Esophagus muscularis mucosa (tissue), 4 donors: Measurements from ENCODE around the gene MYO1B. TPM values are rescaled to one million over a fixed set of nuclear protein-coding genes. Genes with fewer than 3 reads are reported as not detected.

ENCODE experiments used
- DNase-seq: peaks from one replicate; pipeline ENCODE4 v3.0.0-alpha.2; 2017; ENCODE audit errors: extremely low spot score
- H3K27ac ChIP-seq, 4 donors: fragments of 200-600 bp; sonication (generic); replicated peaks in 1 of 4; 1 replicate in 3 of 4; 2 replicates in 1 of 4; pipeline ENCODE4 v1.5.1; 2016 to 2019; ENCODE audit warnings: mild to moderate bottlenecking in 1 of 4
- H3K27me3 ChIP-seq, 4 donors: fragments of 200-600 bp; sonication (generic); one replicate each; pipeline versions ENCODE4 v1.5.1 to v1.6.0; 2016 to 2019
- H3K36me3 ChIP-seq, 4 donors: fragments of 200-600 bp; sonication (generic); one replicate each; pipeline ENCODE4 v1.5.1; 2016 to 2019
- H3K4me1 ChIP-seq, 4 donors: fragments of 200-600 bp; sonication (generic); one replicate each; pipeline ENCODE4 v1.5.1; 2016 to 2019
- H3K4me3 ChIP-seq, 4 donors: fragments of 200-600 bp; sonication (generic); 1 replicate in 2 of 4; 2 replicates in 2 of 4; pipeline ENCODE4 v1.5.1; 2016 to 2019; ENCODE audit warnings: mild to moderate bottlenecking in 4 of 4, moderate library complexity in 1 of 4
- H3K9me3 ChIP-seq, 4 donors: fragments of 200-600 bp; sonication (generic); 1 replicate in 3 of 4; 2 replicates in 1 of 4; pipeline ENCODE4 v1.5.1; 2016 to 2019
- EP300 ChIP-seq: sonication (generic); formaldehyde crosslinking; IDR thresholded peaks from one replicate; pipeline ENCODE4 v1.6.1; 2017; ENCODE audit warnings: antibody characterized with exemption
- POLR2A ChIP-seq: fragments of 450-650 bp; IDR thresholded peaks from one replicate; pipeline ENCODE4 v1.6.1; 2017; ENCODE audit warnings: antibody characterized with exemption, moderate library complexity, mild to moderate bottlenecking, low read depth
- POLR2AphosphoS5 ChIP-seq, 2 donors: sonication (generic); formaldehyde crosslinking; IDR thresholded peaks; one replicate each; pipeline ENCODE4 v1.6.1; 2017; ENCODE audit warnings: antibody characterized with exemption in 2 of 2
- whole genome bisulfite sequencing: methylation state at CpG from one replicate; pipeline ENCODE4 v1.1.5; 2018; 5-methylcytosine and 5-hydroxymethylcytosine counted together
- intact Hi-C: fragments of 100-400 bp; cut with DNase I; formaldehyde crosslinking; loops from one replicate; pipeline ENCODE4 v1.15.1; 2023
- total RNA-seq, 4 donors: library from RNA; depleted of rRNA; stranded (reverse); fragments of >200 nt; gene quantifications; one replicate each; pipeline versions ENCODE4 v1.1.0 to v1.2.1, GENCODE V29; 2016
- TF ChIP-seq, protein P1 (sequence below), 3 experiments: fragments of 200-600 bp in 2 of 3; fragments of 450-650 bp in 1 of 3; sonication (generic) in 2 of 3; IDR thresholded peaks; one replicate each; pipeline ENCODE4 v1.5.1; 2017 to 2019; ENCODE audit warnings: antibody characterized with exemption in 3 of 3, mild to moderate bottlenecking in 2 of 3, moderate library complexity in 1 of 3

Gene MYO1B
- total RNA-seq, 4 donors from 2014 or later: 14.8 to 17.3 (median 15.9) TPM

DNA sequence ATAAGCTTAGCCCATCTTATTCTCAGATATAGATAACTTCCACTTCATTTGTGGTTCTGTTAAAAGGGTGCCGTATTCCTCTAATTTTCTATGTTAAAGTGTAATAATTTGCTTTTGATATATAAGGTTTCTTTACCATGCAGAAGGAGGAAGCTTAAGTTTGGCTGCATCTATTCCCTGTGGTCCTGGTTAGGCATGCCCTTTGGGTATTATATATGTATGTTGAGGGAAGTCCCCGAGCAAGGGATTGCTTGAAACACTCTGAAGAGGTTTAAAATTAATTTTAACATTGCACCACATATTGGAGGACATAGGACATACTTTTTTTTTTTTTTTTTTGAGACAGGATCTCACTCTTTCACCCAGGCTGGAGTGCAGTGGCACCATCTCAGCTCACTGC, 16.9 kb upstream of the MYO1B start:
- Histone ChIP-seq H3K4me1 (peaks cover 17 to 19% (median 18%) of the 10 kb centered on the region in 4 donors), H3K27me3 (no peaks in the 10 kb centered on the region), H3K9me3 (no peaks in the 10 kb centered on the region), H3K36me3 (no peaks in the 10 kb centered on the region), H3K4me3 (no peak overlapping the region), H3K27ac (no peak overlapping the region)
- no peak for DNase-seq
- intact Hi-C loops: no loop called here
- no peak for TF ChIP-seq POLR2AphosphoS5 (IDR thresholded peaks at IDR 0.05)
- TF ChIP-seq, protein P1, sequence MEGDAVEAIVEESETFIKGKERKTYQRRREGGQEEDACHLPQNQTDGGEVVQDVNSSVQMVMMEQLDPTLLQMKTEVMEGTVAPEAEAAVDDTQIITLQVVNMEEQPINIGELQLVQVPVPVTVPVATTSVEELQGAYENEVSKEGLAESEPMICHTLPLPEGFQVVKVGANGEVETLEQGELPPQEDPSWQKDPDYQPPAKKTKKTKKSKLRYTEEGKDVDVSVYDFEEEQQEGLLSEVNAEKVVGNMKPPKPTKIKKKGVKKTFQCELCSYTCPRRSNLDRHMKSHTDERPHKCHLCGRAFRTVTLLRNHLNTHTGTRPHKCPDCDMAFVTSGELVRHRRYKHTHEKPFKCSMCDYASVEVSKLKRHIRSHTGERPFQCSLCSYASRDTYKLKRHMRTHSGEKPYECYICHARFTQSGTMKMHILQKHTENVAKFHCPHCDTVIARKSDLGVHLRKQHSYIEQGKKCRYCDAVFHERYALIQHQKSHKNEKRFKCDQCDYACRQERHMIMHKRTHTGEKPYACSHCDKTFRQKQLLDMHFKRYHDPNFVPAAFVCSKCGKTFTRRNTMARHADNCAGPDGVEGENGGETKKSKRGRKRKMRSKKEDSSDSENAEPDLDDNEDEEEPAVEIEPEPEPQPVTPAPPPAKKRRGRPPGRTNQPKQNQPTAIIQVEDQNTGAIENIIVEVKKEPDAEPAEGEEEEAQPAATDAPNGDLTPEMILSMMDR (IDR thresholded peaks at IDR 0.05): no peak
- no peak for TF ChIP-seq EP300
- TF ChIP-seq POLR2A: no peak
- 89% methylated on average over 2 of the region's 2 CpGs for WGBS

DNA sequence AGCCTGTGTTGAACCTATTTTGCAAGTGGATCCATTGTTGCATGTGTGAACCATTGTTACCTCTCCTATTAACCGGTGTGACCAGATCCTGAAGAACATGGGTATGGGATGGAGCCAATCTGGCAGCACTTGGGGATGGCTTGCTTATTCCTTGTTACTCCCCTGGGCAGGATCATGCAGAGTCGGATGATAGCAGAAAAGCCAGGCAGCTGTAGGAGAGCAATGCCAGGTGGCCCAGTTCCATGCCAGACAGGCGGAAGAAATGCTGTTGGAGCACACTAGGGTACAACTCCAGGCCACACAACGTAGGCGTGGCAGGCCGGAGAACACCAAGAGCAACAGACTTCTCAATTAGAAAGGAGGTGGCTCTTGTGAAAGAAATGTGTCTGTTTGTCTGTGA, 16.3 kb upstream of the MYO1B start:
- WGBS: 83% methylated on average over 6 of the region's 6 CpGs
- H3K27me3 ChIP-seq: no peaks in the 10 kb centered on the region
- no peak overlapping the region for H3K4me3 ChIP-seq
- TF ChIP-seq POLR2AphosphoS5 (IDR thresholded peaks at IDR 0.05) (no peak), POLR2A (no peak), EP300 (no peak)
- TF ChIP-seq, protein P1 (IDR thresholded peaks at IDR 0.05): no peak
- no peak for DNase-seq
- H3K9me3 ChIP-seq: no peaks in the 10 kb centered on the region
- H3K27ac ChIP-seq: no peak overlapping the region
- peaks cover 17 to 19% (median 18%) of the 10 kb centered on the region in 4 donors for H3K4me1 ChIP-seq
- no peaks in the 10 kb centered on the region for H3K36me3 ChIP-seq
- intact Hi-C loops: no loop called here

DNA sequence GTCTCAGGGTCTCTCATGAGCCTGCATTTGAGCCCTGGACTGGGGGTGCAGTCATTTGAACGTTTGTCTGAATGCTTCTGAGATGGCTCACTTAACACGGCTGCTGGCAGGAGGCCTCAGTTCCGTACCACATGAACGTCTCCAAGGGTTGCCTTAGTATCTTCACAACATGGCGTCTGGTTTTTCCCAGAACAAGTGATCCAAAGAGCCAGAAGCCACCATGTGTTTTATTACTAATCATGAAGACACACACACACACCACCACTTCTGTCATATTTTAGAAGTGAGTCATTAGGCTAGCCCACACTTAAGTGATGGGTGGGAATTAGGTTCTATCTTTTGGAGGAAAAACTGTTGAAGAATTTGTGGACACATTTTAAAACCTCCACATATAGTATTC, 15.0 kb upstream of the MYO1B start:
- no peaks in the 10 kb centered on the region for H3K27me3 ChIP-seq
- 84% methylated on average over 5 of the region's 5 CpGs for WGBS
- no peak for TF ChIP-seq POLR2AphosphoS5 (IDR thresholded peaks at IDR 0.05)
- TF ChIP-seq, protein P1 (IDR thresholded peaks at IDR 0.05): no peak
- TF ChIP-seq EP300: no peak
- TF ChIP-seq POLR2A: no peak
- no peak for DNase-seq
- no peaks in the 10 kb centered on the region for H3K36me3 ChIP-seq
- peaks cover 17 to 19% (median 18%) of the 10 kb centered on the region in 4 donors for H3K4me1 ChIP-seq
- intact Hi-C loops: no loop called here
- no peaks in the 10 kb centered on the region for H3K9me3 ChIP-seq
- H3K27ac ChIP-seq: no peak overlapping the region
- no peak overlapping the region for H3K4me3 ChIP-seq

DNA sequence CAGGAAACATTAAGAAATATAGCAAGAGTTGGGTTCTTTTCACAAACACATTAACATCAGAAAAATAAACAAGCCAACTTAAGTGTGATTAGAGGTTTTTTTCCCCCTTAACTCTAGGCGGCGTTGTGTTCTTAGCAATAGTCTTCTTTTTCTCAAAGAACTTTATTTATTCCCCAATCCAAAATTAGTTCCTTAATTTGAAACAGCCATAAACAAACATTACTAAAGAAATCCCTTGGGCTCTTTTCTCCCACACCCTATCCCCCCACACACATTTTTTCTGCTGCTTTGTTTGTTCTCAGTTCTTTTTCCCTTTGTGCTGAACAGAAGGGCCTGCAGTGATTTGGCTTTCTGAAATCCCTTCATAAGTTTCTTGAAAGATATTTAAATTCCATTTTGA, 13.2 kb upstream of the MYO1B start:
- Histone ChIP-seq H3K27me3 (no peaks in the 10 kb centered on the region), H3K36me3 (no peaks in the 10 kb centered on the region), H3K9me3 (no peaks in the 10 kb centered on the region), H3K4me1 (peaks cover 17 to 19% (median 18%) of the 10 kb centered on the region in 4 donors), H3K4me3 (no peak overlapping the region), H3K27ac (peak overlapping the region in 2 of 4 donors; percentile 36 to 53)
- whole genome bisulfite sequencing: 39% methylated on average over 2 of the region's 2 CpGs
- intact Hi-C loops: no loop called here
- no peak for DNase-seq
- TF ChIP-seq, protein P1 (IDR thresholded peaks at IDR 0.05): peak; percentile 38 to 39 (median 39)
- no peak for TF ChIP-seq POLR2AphosphoS5 (IDR thresholded peaks at IDR 0.05)

DNA sequence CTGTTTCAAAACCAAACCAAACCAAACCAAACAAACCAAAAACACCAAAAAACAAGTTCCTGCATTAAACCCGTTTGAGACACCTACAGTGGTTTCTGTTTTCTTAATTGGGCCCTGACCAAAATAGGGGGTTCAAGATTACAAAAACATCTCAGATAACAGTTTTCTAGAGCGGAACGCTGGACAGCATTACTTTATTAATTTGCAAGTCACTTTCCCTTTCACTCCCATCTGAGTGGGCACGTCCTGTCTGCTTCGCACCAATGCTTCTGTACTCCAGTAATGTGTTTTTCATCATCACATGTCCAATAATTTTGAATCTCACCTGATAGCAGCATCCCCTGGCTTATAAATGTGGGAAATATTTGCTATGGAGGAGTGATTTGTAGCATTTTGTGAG, 11.7 kb upstream of the MYO1B start:
- TF ChIP-seq POLR2AphosphoS5 (IDR thresholded peaks at IDR 0.05): no peak
- TF ChIP-seq, protein P1 (IDR thresholded peaks at IDR 0.05): no peak
- no peak for TF ChIP-seq POLR2A
- TF ChIP-seq EP300: no peak

More for the DNA sequence above, 11.7 kb upstream of the MYO1B start:
- H3K27ac ChIP-seq: no peak overlapping the region
- DNase-seq: no peak
- H3K36me3 ChIP-seq: no peaks in the 10 kb centered on the region
- WGBS: 93% methylated on average over 5 of the region's 5 CpGs
- H3K4me1 ChIP-seq: peaks cover 17 to 19% (median 18%) of the 10 kb centered on the region in 4 donors
- H3K4me3 ChIP-seq: no peak overlapping the region
- intact Hi-C loops: no loop called here
- H3K9me3 ChIP-seq: no peaks in the 10 kb centered on the region
- no peaks in the 10 kb centered on the region for H3K27me3 ChIP-seq
